OCI-M2 (cell line): Measurements from ENCODE around the gene COMMD1.

ENCODE experiments used
- DNase-seq: peaks from one replicate; lab custom pipeline; 2025; ENCODE audit not compliant: unreplicated experiment; lab: John Stamatoyannopoulos, UW

Gene COMMD1

GRCh38 chr2:62175728-62176127, 270.3 kb downstream of the COMMD1 start:
- no peak for DNase-seq

- DNase-seq = no peak
Observed at GRCh38 chr2:62176801-62177200, 271.3 kb downstream of the COMMD1 start.

DNA sequence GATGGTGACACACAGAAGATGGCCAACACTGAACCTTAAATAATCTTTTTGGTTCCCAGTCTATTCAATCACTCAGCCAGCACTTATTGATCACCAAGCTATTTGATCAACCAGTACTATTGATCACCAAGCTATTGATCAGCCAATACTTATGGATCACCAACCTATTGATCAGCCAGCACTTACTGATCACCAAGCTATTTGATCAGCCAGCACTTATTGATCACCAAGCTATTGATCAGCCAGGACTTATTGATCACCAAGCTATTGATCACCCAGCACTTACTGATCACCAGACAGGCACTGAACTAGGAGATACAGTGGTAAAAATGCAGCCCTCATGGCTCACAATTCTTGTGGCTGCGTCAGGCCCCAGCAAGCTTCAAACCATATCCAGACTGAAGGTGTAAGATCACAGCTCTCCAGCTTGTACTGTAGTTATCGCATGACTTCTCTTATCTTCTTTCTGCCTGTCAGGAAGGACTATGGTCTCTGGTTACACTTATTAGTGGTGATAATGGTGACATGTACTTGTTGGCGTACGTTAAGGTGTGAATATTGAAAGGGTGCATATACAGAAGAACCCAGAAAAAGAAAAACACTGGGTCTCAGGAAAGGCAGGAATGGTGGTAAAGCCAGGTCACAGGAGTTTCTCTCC, 272.0 kb downstream of the COMMD1 start:
- DNase-seq = no peak

DNA sequence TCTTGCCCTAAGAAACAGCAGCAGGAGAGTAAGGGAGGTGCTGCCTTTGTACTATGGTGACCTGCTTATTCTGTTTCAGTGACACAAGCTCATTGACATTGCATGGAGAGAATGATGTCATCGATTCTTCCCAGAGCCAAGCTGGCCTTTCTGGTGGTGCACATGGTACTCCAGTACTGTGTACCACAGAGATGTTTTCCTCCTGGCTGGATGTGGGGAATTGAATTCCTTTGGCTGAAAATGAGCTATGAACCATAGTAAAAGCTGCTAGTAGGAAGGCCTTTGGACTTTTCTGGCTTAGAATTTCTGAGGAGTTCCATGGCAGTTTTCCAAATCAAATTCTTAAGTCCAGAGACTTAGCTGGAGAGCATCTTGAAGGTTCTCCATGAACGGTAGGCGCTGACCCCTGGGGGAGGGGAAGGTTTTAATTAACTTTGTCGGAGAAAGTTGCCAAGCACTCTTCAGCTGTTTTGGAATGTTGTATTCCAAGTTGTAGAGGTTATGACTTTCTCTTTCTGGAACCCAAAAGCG, 273.3 kb downstream of the COMMD1 start:
- DNase-seq = no peak

- no peak for DNase-seq
Observed at GRCh38 chr2:62180975-62181374, 275.5 kb downstream of the COMMD1 start.

DNA sequence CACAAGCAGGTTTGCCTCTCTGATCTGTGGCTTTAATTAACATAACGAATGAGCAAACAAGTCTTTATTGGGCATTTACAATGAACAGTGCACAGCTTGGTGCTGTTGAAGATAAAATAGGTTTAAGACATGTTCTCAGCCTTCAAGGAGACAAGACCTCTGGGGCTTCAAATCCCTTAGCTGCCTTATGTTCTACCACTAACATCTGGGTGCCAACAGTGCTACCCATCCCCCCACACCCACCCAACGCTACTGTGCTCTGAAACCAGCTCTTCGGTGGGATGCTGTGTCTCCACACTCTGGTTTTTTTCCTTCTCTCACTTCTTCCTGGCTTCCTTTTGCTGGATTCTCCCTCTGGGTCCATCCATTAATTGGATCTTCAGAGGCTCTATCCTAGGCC, 276.4 kb downstream of the COMMD1 start:
- DNase-seq = no peak

DNA sequence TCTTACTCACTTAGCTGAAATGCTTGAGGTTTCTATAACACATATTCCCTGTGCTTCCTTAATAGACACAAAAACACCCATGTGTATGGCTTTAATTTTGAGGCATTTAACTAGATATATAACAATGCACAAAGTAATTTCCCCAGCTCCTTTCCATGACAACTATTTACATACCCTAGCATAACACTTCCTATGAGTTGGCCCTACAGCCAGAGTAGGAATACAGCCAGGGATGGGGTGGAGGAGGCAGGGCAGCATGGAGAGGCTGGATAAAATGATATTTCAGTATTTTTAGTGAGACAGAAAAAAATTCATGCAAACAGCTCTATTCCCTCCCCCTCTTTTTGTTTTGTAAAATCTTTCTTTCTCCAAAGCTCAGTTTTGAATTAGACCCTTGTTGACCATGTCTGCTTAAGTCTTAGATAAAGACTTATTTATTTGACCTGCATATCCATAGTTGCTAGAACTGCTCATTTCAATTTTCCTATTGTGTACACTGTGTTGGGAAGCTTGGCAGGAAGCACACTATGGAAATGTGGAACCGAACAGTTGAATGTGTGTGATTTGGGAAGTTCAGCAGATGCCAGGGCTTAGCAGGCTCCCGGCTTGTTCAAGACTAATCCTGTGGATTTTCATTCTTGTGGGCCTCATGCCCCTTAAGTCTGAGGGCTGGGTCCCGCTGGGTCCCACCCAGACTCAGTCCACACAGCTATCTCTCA, 279.2 kb downstream of the COMMD1 start:
- no peak for DNase-seq
